ENCODE results near the gene ZDBF2. TPM values are rescaled to one million over a fixed set of nuclear protein-coding genes. Genes with fewer than 3 reads are reported as not detected.

ZDBF2 gene
- total RNA-seq, 4 donors from 2014 or later, result 3.4 to 8.0 (median 4.3) TPM

DNA sequence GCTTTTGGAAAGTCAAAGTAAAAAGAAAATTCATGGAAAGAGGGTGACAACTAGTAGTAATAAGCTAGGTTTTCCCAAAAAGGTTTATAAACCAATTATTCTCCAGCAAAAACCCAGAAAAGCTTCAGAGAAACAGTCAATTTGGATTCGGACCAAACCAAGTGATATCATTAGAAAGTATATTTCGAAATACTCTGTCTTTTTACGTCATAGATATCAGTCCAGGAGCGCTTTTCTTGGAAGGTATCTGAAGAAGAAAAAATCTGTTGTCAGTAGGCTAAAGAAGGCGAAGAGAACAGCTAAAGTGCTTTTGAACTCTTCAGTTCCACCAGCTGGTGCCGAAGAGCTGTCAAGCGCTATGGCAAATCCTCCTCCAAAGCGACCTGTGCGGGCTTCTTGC is 36.6 kb downstream of the ZDBF2 start:
- Histone ChIP-seq H3K4me1 (no peaks in the 10 kb centered on the region), H3K27me3 (no peaks in the 10 kb centered on the region), H3K9me3 (no peaks in the 10 kb centered on the region), H3K4me3 (no peak overlapping the region), H3K36me3 (no peaks in the 10 kb centered on the region), H3K27ac (no peak overlapping the region)
- no peak for DNase-seq (ENCODE audit: low spot score in 2 of 2)
- 85% methylated on average over 9 of the region's 9 CpGs for WGBS
- TF ChIP-seq EP300 (IDR thresholded peaks at IDR 0.05) (no peak), POLR2A (IDR thresholded peaks at IDR 0.05) (no peak), POLR2AphosphoS5 (IDR thresholded peaks at IDR 0.05) (no peak)
- TF ChIP-seq, protein P1, sequence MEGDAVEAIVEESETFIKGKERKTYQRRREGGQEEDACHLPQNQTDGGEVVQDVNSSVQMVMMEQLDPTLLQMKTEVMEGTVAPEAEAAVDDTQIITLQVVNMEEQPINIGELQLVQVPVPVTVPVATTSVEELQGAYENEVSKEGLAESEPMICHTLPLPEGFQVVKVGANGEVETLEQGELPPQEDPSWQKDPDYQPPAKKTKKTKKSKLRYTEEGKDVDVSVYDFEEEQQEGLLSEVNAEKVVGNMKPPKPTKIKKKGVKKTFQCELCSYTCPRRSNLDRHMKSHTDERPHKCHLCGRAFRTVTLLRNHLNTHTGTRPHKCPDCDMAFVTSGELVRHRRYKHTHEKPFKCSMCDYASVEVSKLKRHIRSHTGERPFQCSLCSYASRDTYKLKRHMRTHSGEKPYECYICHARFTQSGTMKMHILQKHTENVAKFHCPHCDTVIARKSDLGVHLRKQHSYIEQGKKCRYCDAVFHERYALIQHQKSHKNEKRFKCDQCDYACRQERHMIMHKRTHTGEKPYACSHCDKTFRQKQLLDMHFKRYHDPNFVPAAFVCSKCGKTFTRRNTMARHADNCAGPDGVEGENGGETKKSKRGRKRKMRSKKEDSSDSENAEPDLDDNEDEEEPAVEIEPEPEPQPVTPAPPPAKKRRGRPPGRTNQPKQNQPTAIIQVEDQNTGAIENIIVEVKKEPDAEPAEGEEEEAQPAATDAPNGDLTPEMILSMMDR (IDR thresholded peaks at IDR 0.05), result no peak

DNA sequence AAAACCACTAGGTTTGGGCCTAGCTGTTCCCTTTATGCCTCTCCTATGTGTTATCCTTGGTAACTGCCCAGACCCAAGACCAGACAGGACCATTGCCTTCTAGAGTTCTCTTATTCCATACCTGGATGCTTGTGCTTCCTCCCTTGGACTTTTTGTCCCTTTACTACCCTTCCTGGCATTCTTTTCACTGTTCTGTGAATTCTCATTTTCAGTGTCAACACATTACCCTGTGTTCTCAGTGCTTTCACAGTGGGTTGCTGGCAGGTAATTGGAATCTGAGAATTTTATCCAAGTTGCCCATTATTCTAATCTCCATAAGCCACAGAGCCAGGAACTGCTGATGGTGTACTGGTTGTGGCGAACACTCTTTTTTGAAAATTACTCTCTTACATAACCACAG is 41.7 kb downstream of the ZDBF2 start:
- Histone ChIP-seq H3K27me3 (no peaks in the 10 kb centered on the region), H3K4me3 (no peak overlapping the region), H3K36me3 (no peaks in the 10 kb centered on the region), H3K9me3 (peaks cover 3% of the 10 kb centered on the region), H3K27ac (no peak overlapping the region), H3K4me1 (no peaks in the 10 kb centered on the region)
- no peak for TF ChIP-seq POLR2AphosphoS5 (IDR thresholded peaks at IDR 0.05)
- TF ChIP-seq EP300 (IDR thresholded peaks at IDR 0.05), result no peak
- TF ChIP-seq, protein P1 (IDR thresholded peaks at IDR 0.05), result no peak
- no peak for TF ChIP-seq POLR2A (IDR thresholded peaks at IDR 0.05)
- DNase-seq (ENCODE audit: low spot score in 2 of 2), result no peak
- WGBS, result 95% methylated on average over 1 of the region's 1 CpG

DNA sequence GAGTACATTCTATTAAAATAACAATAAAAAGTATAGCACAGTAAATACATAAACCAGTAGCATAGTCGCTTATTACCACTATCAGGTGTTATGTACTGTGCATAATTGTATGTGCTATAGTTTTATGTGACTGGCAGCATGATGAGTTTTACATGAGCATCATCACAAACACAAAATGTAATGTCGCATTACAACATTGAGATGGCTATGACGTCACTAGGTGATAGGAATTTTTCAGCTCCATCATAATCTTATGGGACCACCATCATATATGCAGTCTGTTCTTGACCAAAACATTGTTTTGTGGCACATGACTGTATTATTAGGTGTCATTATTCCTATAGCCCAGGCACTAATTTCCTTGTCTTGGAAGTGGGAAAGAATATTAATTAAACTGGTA is 48.6 kb downstream of the ZDBF2 start:
- Histone ChIP-seq H3K9me3 (peaks cover 3% of the 10 kb centered on the region), H3K36me3 (no peaks in the 10 kb centered on the region), H3K27ac (no peak overlapping the region), H3K4me1 (no peaks in the 10 kb centered on the region), H3K27me3 (no peaks in the 10 kb centered on the region), H3K4me3 (no peak overlapping the region)
- DNase-seq (ENCODE audit: low spot score in 2 of 2), result no peak
- WGBS, result 92% methylated on average over 3 of the region's 3 CpGs
- TF ChIP-seq, protein P1 (IDR thresholded peaks at IDR 0.05), result no peak
- TF ChIP-seq POLR2AphosphoS5 (IDR thresholded peaks at IDR 0.05) (no peak), EP300 (IDR thresholded peaks at IDR 0.05) (no peak), POLR2A (IDR thresholded peaks at IDR 0.05) (no peak)

DNA sequence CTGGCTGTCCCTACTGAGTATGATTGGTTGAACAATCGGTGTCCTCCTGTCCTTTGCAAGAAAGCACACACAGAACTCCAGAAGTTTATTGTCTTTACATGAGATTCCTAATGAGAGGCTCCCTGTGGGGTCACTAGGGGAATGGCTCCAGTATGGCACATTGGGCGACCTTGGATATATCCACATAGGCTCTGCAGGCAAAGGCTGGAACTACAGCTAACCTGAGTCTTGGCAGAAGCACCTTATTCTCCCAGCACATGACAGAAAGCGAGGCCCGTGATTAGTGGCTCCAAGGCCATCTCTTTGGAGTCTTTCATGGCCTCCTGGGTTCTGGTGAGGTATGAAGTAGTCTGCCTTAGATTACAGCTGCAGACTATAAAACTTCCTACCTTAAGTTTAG is 49.0 kb downstream of the ZDBF2 start:
- Histone ChIP-seq H3K9me3 (peaks cover 3% of the 10 kb centered on the region), H3K4me1 (no peaks in the 10 kb centered on the region), H3K27me3 (no peaks in the 10 kb centered on the region), H3K27ac (no peak overlapping the region), H3K36me3 (no peaks in the 10 kb centered on the region), H3K4me3 (no peak overlapping the region)
- no peak for TF ChIP-seq POLR2AphosphoS5 (IDR thresholded peaks at IDR 0.05)
- TF ChIP-seq, protein P1 (IDR thresholded peaks at IDR 0.05), result no peak
- no peak for TF ChIP-seq EP300 (IDR thresholded peaks at IDR 0.05)
- no peak for TF ChIP-seq POLR2A (IDR thresholded peaks at IDR 0.05)
- DNase-seq (ENCODE audit: low spot score in 2 of 2), result no peak
- WGBS, result 85% methylated on average over 4 of the region's 4 CpGs

DNA sequence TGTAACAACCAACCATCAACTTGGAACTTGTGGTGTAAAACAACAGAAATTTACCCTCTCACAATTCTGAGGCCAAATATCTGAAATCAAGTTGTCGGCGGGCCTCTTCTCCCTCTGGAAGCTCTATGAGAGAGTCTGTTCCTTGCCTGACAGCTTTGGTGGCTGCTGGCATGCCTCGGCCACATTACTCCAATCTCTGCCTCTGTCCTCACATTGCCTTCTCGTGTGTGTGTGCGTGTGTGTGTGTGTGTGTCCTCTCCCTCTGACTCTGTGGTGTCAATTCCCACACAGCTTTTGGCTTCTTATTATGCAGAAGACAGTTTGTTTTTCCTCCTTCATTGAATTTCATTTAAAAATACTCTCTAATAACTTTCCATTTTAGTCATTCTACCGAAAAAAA is 50.4 kb downstream of the ZDBF2 start:
- no peak for DNase-seq (ENCODE audit: low spot score in 2 of 2)
- no peak overlapping the region for H3K27ac ChIP-seq
- TF ChIP-seq, protein P1 (IDR thresholded peaks at IDR 0.05), result no peak
- TF ChIP-seq POLR2AphosphoS5 (IDR thresholded peaks at IDR 0.05) (no peak), POLR2A (IDR thresholded peaks at IDR 0.05) (no peak), EP300 (IDR thresholded peaks at IDR 0.05) (no peak)
- no peaks in the 10 kb centered on the region for H3K27me3 ChIP-seq
- 80% methylated on average over 6 of the region's 6 CpGs for WGBS
- H3K4me1 ChIP-seq, result no peaks in the 10 kb centered on the region
- no peaks in the 10 kb centered on the region for H3K9me3 ChIP-seq
- H3K36me3 ChIP-seq, result no peaks in the 10 kb centered on the region
- no peak overlapping the region for H3K4me3 ChIP-seq

Measured in suprapubic skin (tissue), 4 donors.